ACC112 (cell line): ENCODE data around the gene IGFBP5.

Experiments used
- H2AFZ ChIP-seq: fragments of 200-600 bp; sonication (generic); one replicate; pipeline ENCODE4 v1.6.0; 2017; ENCODE audit warnings: antibody characterized with exemption, low read length; ENCODE audit not compliant: unreplicated experiment
- H3K27ac ChIP-seq: fragments of 200-600 bp; sonication (generic); 2 replicates; pipeline ENCODE4 v1.5.1; 2014; ENCODE audit warnings: low read depth, mild to moderate bottlenecking, antibody characterized with exemption, low read length, moderate library complexity
- H3K27me3 ChIP-seq: fragments of 200-600 bp; sonication (generic); 2 replicates; pipeline ENCODE4 v1.6.1; 2014; ENCODE audit warnings: mild to moderate bottlenecking, antibody characterized with exemption, low read length, moderate library complexity, mixed read lengths; ENCODE audit not compliant: insufficient read depth
- H3K36me3 ChIP-seq: fragments of 200-600 bp; sonication (generic); 2 replicates; pipeline ENCODE4 v1.6.1; 2016; ENCODE audit warnings: mild to moderate bottlenecking, antibody characterized with exemption, low read length, moderate library complexity, mixed read lengths; ENCODE audit not compliant: insufficient read depth
- H3K4me1 ChIP-seq: fragments of 200-600 bp; sonication (generic); one replicate; pipeline ENCODE4 v1.6.1; 2016; ENCODE audit warnings: low read length, mixed read lengths; ENCODE audit not compliant: insufficient read depth, unreplicated experiment, control insufficient read depth
- H3K4me3 ChIP-seq: fragments of 200-600 bp; sonication (generic); 2 replicates; pipeline ENCODE4 v1.5.1; 2014; ENCODE audit warnings: mild to moderate bottlenecking, low read depth, low read length
- H3K79me2 ChIP-seq: fragments of 200-600 bp; sonication (generic); one replicate; pipeline ENCODE4 v1.6.0; 2016; ENCODE audit warnings: low read length; ENCODE audit not compliant: control insufficient read depth, unreplicated experiment, insufficient read depth

The IGFBP5 gene

GRCh38 chr2:216732334-216732733, 37.0 kb upstream of the IGFBP5 start:
- Histone ChIP-seq H3K36me3 (no peaks in the 10 kb centered on the region), H3K4me3 (no peak overlapping the region), H3K4me1 (no peaks in the 10 kb centered on the region), H2AFZ (no peak overlapping the region), H3K27me3 (peaks cover 55% of the 10 kb centered on the region), H3K27ac (no peak overlapping the region), H3K79me2 (no peaks in the 10 kb centered on the region)

- Histone ChIP-seq H3K4me3 (no peak overlapping the region), H2AFZ (no peak overlapping the region), H3K79me2 (no peaks in the 10 kb centered on the region), H3K4me1 (no peaks in the 10 kb centered on the region), H3K36me3 (no peaks in the 10 kb centered on the region), H3K27me3 (peaks cover 47% of the 10 kb centered on the region), H3K27ac (no peak overlapping the region)
Measured at GRCh38 chr2:216731465-216731864, 36.1 kb upstream of the IGFBP5 start.

- Histone ChIP-seq H3K4me1 (no peaks in the 10 kb centered on the region), H3K79me2 (no peaks in the 10 kb centered on the region), H3K27me3 (peaks cover 41% of the 10 kb centered on the region), H3K27ac (no peak overlapping the region), H2AFZ (no peak overlapping the region), H3K4me3 (no peak overlapping the region), H3K36me3 (no peaks in the 10 kb centered on the region)
Measured at GRCh38 chr2:216730871-216731270, 35.5 kb upstream of the IGFBP5 start.

- Histone ChIP-seq H3K27me3 (peaks cover 49% of the 10 kb centered on the region), H3K4me1 (no peaks in the 10 kb centered on the region), H3K4me3 (no peak overlapping the region), H3K27ac (no peak overlapping the region), H3K79me2 (no peaks in the 10 kb centered on the region), H3K36me3 (no peaks in the 10 kb centered on the region), H2AFZ (no peak overlapping the region)
Measured at GRCh38 chr2:216727346-216728122, 32.2 kb upstream of the IGFBP5 start.

DNA sequence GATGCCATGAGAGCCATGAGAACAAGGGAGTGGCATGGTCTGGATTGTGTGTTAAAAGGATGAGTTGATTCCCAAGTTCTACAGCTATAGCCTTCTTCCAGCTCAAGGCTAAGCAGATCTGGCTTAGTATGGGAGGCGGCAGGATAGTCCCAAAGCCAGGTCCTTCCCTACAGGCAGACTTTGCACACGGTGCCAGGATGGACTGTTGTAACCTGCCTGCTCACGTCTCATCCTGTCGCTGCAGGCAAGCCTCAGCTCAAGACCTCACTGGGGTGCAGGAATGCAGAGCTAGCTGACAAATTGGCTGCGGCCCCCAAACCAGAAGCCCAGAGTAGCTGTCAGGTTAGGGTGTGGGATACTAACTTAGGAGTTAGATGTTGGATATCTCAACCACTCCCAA, 28.8 kb upstream of the IGFBP5 start:
- peaks cover 52% of the 10 kb centered on the region for H3K27me3 ChIP-seq
- no peaks in the 10 kb centered on the region for H3K36me3 ChIP-seq
- H2AFZ ChIP-seq: no peak overlapping the region
- H3K27ac ChIP-seq: no peak overlapping the region
- H3K4me1 ChIP-seq: no peaks in the 10 kb centered on the region
- no peak overlapping the region for H3K4me3 ChIP-seq
- H3K79me2 ChIP-seq: no peaks in the 10 kb centered on the region

GRCh38 chr2:216721141-216721540, 25.8 kb upstream of the IGFBP5 start:
- no peak overlapping the region for H3K4me3 ChIP-seq
- H3K27ac ChIP-seq: no peak overlapping the region
- no peaks in the 10 kb centered on the region for H3K79me2 ChIP-seq
- peaks cover 77% of the 10 kb centered on the region for H3K27me3 ChIP-seq
- no peaks in the 10 kb centered on the region for H3K36me3 ChIP-seq
- H2AFZ ChIP-seq: no peak overlapping the region
- H3K4me1 ChIP-seq: no peaks in the 10 kb centered on the region

DNA sequence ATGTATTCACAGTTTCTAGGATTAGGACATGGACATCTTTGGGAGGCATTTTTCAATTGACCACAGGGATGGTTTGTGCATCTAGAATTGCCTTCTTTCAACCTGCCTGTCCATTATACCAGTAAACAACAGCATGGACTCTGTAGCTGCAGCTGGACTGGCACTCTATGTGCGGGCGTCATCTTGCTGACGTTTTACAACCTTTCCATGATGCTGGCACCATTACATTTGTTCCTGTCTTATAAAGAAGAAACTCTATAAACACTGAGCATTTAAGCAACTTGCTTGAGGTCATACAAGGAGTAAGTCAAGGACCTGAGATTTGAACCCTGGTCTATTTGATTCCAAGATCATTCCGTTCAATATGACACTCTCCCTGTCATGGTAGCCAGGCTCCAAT, 25.4 kb upstream of the IGFBP5 start:
- H3K79me2 ChIP-seq: no peaks in the 10 kb centered on the region
- H2AFZ ChIP-seq: no peak overlapping the region
- H3K36me3 ChIP-seq: no peaks in the 10 kb centered on the region
- no peaks in the 10 kb centered on the region for H3K4me1 ChIP-seq
- no peak overlapping the region for H3K4me3 ChIP-seq
- H3K27me3 ChIP-seq: peaks cover 77% of the 10 kb centered on the region
- no peak overlapping the region for H3K27ac ChIP-seq

DNA sequence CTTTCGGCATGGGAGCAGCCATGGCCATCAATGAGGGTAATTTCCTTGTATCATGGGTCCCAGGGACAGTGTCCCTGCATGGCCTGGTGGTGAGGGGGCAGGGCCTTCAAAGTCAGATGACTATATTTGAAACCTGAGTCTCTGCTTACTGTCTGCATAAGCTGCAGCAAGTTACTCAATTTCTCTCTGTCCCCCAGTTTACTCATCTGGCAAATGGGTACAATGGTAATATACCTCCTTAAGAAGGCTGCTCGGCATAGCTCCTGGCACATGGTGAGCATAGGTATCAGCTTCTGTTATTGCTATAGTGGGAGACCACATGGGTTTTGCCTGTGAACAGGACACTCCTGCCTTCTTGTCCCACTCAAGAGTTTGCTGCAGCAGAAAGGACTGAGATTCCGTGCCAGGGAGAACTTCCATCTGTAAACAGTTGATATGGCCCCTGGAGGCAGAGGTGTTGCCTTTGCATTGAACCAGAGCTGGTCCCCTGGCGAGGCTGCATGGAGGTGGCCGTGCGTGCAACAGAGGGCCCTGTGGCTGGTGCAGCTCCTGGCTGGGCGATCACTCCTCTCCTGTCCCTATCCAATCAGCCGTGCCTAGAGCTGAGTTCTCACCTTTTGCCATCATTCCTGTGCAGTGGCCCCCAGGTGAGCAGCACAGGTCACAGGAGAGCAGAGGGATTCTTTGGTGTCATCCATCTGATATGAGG, 22.7 kb upstream of the IGFBP5 start:
- Histone ChIP-seq H3K79me2 (no peaks in the 10 kb centered on the region), H3K27me3 (peaks cover 61% of the 10 kb centered on the region), H3K27ac (no peak overlapping the region), H3K36me3 (no peaks in the 10 kb centered on the region), H3K4me3 (no peak overlapping the region), H2AFZ (no peak overlapping the region), H3K4me1 (peaks cover 15% of the 10 kb centered on the region)

GRCh38 chr2:216717491-216717901, 22.1 kb upstream of the IGFBP5 start:
- Histone ChIP-seq H2AFZ (no peak overlapping the region), H3K4me1 (peaks cover 15% of the 10 kb centered on the region), H3K27me3 (peaks cover 59% of the 10 kb centered on the region)

GRCh38 chr2:216716109-216716508, 20.8 kb upstream of the IGFBP5 start:
- no peak overlapping the region for H3K4me3 ChIP-seq
- no peak overlapping the region for H3K27ac ChIP-seq
- H3K79me2 ChIP-seq: no peaks in the 10 kb centered on the region
- no peak overlapping the region for H2AFZ ChIP-seq
- peaks cover 50% of the 10 kb centered on the region for H3K27me3 ChIP-seq
- peaks cover 15% of the 10 kb centered on the region for H3K4me1 ChIP-seq
- no peaks in the 10 kb centered on the region for H3K36me3 ChIP-seq

More at GRCh38 chr2:216717491-216717901, 22.1 kb upstream of the IGFBP5 start:
- no peak overlapping the region for H3K4me3 ChIP-seq
- no peak overlapping the region for H3K27ac ChIP-seq
- no peaks in the 10 kb centered on the region for H3K79me2 ChIP-seq
- no peaks in the 10 kb centered on the region for H3K36me3 ChIP-seq
